Hepatocyte (in vitro differentiated cells): ENCODE data around the gene GTPBP4. TPM values are rescaled to one million over a fixed set of nuclear protein-coding genes. Genes with fewer than 3 reads are reported as not detected.

ENCODE experiments used
- DNase-seq: peaks from one replicate; pipeline ENCODE4 v3.0.0-alpha.2; 2016; ENCODE audit warnings: low spot score
- H2AFZ ChIP-seq: fragments of 200-600 bp; sonication (generic); 2 replicates; pipeline ENCODE4 v1.6.0; 2016; ENCODE audit warnings: antibody characterized with exemption, mild to moderate bottlenecking
- H3K27ac ChIP-seq: fragments of 200-600 bp; sonication (generic); 2 replicates; pipeline ENCODE4 v1.5.1; 2016; ENCODE audit warnings: mild to moderate bottlenecking
- H3K27me3 ChIP-seq: fragments of 200-600 bp; sonication (generic); 2 replicates; pipeline ENCODE4 v1.6.1; 2016
- H3K36me3 ChIP-seq: fragments of 200-600 bp; sonication (generic); replicated peaks from 2 replicates; pipeline ENCODE4 v1.5.1; 2016; ENCODE audit warnings: low read depth; ENCODE audit not compliant: insufficient read depth
- H3K4me1 ChIP-seq: fragments of 200-600 bp; sonication (generic); 2 replicates; pipeline ENCODE4 v1.5.1; 2016; ENCODE audit warnings: mild to moderate bottlenecking, moderate library complexity; ENCODE audit not compliant: insufficient read depth
- H3K4me2 ChIP-seq: fragments of 200-600 bp; sonication (generic); 2 replicates; pipeline ENCODE4 v1.6.0; 2016
- H3K4me3 ChIP-seq: fragments of 200-600 bp; sonication (generic); 2 replicates; pipeline ENCODE4 v1.5.1; 2016; ENCODE audit warnings: mild to moderate bottlenecking
- H3K79me2 ChIP-seq: fragments of 200-600 bp; sonication (generic); 2 replicates; pipeline ENCODE4 v1.6.0; 2017; ENCODE audit warnings: mild to moderate bottlenecking
- H3K9me2 ChIP-seq: fragments of 200-600 bp; sonication (generic); replicated peaks from 2 replicates; pipeline ENCODE4 v1.6.0; 2017; ENCODE audit warnings: mild to moderate bottlenecking; ENCODE audit not compliant: insufficient read depth
- H3K9me3 ChIP-seq: fragments of 200-600 bp; sonication (generic); 2 replicates; pipeline ENCODE4 v1.5.1; 2016; ENCODE audit warnings: low read depth, mild to moderate bottlenecking
- H4K20me1 ChIP-seq: fragments of 200-600 bp; sonication (generic); 2 replicates; pipeline ENCODE4 v1.6.0; 2016; ENCODE audit warnings: mild to moderate bottlenecking; ENCODE audit not compliant: insufficient read depth, poor library complexity, severe bottlenecking
- EZH2 ChIP-seq: fragments of 200-600 bp; sonication (generic); IDR thresholded peaks from 2 replicates; pipeline ENCODE4 v1.6.1; 2016; ENCODE audit warnings: antibody characterized with exemption, mild to moderate bottlenecking, borderline replicate concordance
- EZH2phosphoT487 ChIP-seq: fragments of 200-600 bp; sonication (generic); IDR thresholded peaks from one replicate; pipeline ENCODE4 v1.6.1; 2018; ENCODE audit warnings: antibody characterized with exemption, mild to moderate bottlenecking, low read depth, moderate library complexity; ENCODE audit not compliant: unreplicated experiment, severe bottlenecking
- WGBS: methylation state at CpG from one replicate; pipeline ENCODE4 v1.1.6; 2016; ENCODE audit warnings: low lambda C conversion rate; ENCODE audit errors: missing lambda C conversion rate; 5-methylcytosine and 5-hydroxymethylcytosine counted together
- polyA plus RNA-seq: library from polyadenylated mRNA; unstranded; fragments of >200 nt; fragmentation: Nextera tagmentation; extraction: Ambion mirVana; gene quantifications from 2 replicates; pipeline ENCODE4 v1.2.1, GENCODE V29; 2016
- total RNA-seq: library from RNA; depleted of rRNA; stranded (reverse); fragments of >200 nt; gene quantifications from 2 replicates; pipeline ENCODE4 v1.2.3, GENCODE V29; 2014
- TF ChIP-seq, protein P1 (sequence below): fragments of 200-600 bp; sonication (generic); IDR thresholded peaks from 2 replicates; pipeline ENCODE4 v1.5.1; 2016; ENCODE audit warnings: antibody characterized with exemption, mild to moderate bottlenecking; ENCODE audit not compliant: poor library complexity

Gene GTPBP4
- total and polyA plus RNA-seq, 2 experiments from 2014 or later: 34.2 to 55.5 TPM

DNA sequence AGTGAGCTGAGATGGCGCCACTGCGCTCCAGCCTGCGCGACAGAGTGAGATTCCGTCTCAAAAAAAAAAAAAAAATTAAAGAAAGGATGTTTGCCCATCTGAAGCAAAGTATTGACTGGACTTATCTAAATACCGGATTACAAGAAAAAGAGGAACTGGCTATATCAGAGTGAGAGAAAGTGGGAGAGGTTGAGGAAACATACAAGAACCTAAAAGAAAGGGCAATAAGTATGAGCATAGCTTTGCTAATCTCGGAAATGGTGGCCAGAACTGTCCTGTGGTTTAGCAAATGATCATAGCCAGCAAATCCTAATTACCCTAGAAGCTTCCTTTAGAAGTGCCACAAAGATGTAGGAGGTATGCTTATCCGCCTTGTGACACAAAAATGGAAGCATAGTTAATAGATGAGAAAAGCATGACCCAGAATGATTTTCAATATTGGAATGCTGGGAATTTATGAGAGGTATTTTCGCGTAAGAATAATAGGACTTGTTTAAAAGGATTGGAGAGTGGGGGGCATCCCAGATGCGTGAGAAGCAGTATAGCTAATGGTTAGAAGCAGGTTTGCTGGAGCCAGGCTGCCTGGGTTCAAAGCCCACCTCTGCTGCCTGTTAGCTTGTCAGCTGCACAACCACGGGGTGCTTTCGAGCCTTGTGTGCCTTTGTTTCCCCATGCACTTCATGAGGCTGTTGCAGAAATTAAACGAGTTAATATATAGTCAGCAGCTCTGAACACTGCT lies 1.2 kb upstream of the GTPBP4 start:
- Histone ChIP-seq H3K27me3 (no peaks in the 10 kb centered on the region), H3K9me2 (no peaks in the 10 kb centered on the region), H2AFZ (peak overlapping the region; percentile 75), H3K27ac (peak overlapping the region; percentile 98), H3K4me3 (peak overlapping the region; percentile 83), H3K9me3 (no peaks in the 10 kb centered on the region), H3K36me3 (no peaks in the 10 kb centered on the region), H3K79me2 (peaks cover 51% of the 10 kb centered on the region), H3K4me2 (peak overlapping the region; percentile 93), H4K20me1 (peaks cover 12% of the 10 kb centered on the region), H3K4me1 (peaks cover 46% of the 10 kb centered on the region)
- 74% methylated on average over 14 of the region's 14 CpGs for WGBS
- no peak for DNase-seq
- TF ChIP-seq, protein P1, sequence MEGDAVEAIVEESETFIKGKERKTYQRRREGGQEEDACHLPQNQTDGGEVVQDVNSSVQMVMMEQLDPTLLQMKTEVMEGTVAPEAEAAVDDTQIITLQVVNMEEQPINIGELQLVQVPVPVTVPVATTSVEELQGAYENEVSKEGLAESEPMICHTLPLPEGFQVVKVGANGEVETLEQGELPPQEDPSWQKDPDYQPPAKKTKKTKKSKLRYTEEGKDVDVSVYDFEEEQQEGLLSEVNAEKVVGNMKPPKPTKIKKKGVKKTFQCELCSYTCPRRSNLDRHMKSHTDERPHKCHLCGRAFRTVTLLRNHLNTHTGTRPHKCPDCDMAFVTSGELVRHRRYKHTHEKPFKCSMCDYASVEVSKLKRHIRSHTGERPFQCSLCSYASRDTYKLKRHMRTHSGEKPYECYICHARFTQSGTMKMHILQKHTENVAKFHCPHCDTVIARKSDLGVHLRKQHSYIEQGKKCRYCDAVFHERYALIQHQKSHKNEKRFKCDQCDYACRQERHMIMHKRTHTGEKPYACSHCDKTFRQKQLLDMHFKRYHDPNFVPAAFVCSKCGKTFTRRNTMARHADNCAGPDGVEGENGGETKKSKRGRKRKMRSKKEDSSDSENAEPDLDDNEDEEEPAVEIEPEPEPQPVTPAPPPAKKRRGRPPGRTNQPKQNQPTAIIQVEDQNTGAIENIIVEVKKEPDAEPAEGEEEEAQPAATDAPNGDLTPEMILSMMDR: no peak
- TF ChIP-seq EZH2 (no peak), EZH2phosphoT487 (no peak)

DNA sequence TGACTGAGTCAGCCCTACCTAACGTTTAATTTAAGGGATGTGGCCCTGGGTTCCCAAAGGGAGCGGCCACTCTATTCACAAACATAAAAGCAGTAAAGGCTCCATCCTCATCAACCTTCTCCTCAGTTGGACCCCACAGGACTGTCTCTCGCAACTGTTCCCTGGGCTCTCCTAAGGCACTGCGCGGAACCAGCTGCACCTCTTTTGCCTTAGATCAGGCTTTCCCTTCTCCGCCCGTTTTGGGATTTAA lies 689 bp upstream of the GTPBP4 start:
- Histone ChIP-seq H3K4me1 (peaks cover 46% of the 10 kb centered on the region), H3K36me3 (no peaks in the 10 kb centered on the region), H3K79me2 (peaks cover 51% of the 10 kb centered on the region), H3K9me3 (no peaks in the 10 kb centered on the region), H3K27ac (peak overlapping the region; percentile 98), H3K9me2 (no peaks in the 10 kb centered on the region), H3K4me3 (peak overlapping the region; percentile 83), H4K20me1 (peaks cover 12% of the 10 kb centered on the region), H2AFZ (peak overlapping the region; percentile 75), H3K4me2 (peak overlapping the region; percentile 93), H3K27me3 (no peaks in the 10 kb centered on the region)
- WGBS: 6% methylated on average over 7 of the region's 7 CpGs
- TF ChIP-seq EZH2phosphoT487 (no peak), EZH2 (no peak)
- TF ChIP-seq, protein P1: no peak
- DNase-seq: no peak

DNA sequence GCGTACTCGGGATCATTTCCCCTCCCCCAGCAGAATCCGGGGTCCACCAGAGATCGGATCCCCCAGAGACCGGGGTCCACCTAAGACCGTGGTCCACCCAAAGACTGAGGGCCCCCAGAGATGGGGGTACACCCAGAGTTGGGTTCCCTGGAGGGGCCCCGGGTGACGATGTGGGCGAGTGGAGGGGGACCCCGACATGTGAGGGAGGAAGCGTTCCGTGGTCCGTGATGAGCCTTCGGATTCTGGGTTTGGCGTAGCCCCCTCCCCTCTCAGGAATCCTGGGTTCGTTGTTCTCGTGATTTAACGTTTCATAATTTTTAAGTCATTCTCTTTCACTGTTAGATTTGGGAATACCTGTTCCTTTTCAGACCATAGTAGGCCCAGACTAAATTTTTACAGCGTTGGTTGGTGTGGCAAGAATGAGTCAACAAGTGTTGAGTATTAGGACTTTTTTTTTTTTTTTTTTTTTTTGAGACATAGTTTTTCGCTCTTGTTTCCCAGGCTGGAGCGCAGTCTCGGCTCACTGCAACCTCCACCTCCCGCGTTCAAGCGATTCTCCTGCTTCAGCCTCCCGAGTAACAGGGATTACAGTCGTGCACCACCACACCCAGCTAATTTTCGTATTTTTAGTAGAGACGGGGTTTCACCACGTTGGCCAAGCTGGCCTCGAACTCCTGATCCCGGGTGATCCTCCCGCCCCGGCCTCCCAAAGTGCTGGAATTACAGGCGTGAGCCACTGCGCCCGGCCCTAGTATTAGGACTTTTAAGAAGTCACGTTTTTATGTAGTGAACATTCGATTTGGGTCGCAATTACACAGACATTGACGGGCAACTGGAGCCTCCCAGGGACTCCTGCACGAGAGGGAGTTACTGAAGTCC lies 672 bp downstream of the GTPBP4 start:
- peaks cover 37% of the 10 kb centered on the region for H3K4me1 ChIP-seq
- no peaks in the 10 kb centered on the region for H3K9me2 ChIP-seq
- H3K36me3 ChIP-seq: peaks cover under 1% of the 10 kb centered on the region
- 29% methylated on average over 42 of the region's 42 CpGs for WGBS
- H4K20me1 ChIP-seq: peaks cover 16% of the 10 kb centered on the region
- no peak for DNase-seq
- H3K4me3 ChIP-seq: peak overlapping the region; percentile 96
- peaks cover 61% of the 10 kb centered on the region for H3K79me2 ChIP-seq
- TF ChIP-seq, protein P1: no peak
- TF ChIP-seq EZH2 (no peak), EZH2phosphoT487 (no peak)
- peak overlapping the region; percentile 98 for H3K27ac ChIP-seq
- H3K9me3 ChIP-seq: no peaks in the 10 kb centered on the region
- no peaks in the 10 kb centered on the region for H3K27me3 ChIP-seq
- peak overlapping the region; percentile 88 for H3K4me2 ChIP-seq
- peak overlapping the region; percentile 45 for H2AFZ ChIP-seq
